Activated naive CD4-positive, alpha-beta T cell treated with anti-CD3 and anti-CD28 coated beads, Interleukin-2, amount 50 U/mL, for 72 hours (primary cell): ENCODE data around the gene KIF1A. TPM values are rescaled to one million over a fixed set of nuclear protein-coding genes. Genes with fewer than 3 reads are reported as not detected.
"Not testable (repeated sequence)": the region's sequence is repeated elsewhere in the genome, so short reads cannot be mapped to it uniquely, and the experiment has no call there.

Experiments
- ATAC-seq, 2 donors: fragments of 150-1000 bp; cut with Tn5 transposase; 2 replicates each; pipeline ENCODE4 v1.10.0; 2021; ENCODE audit warnings: mild to moderate bottlenecking in 2 of 2, moderate library complexity in 2 of 2
- DNase-seq, 2 donors: peaks; one replicate each; pipeline ENCODE4 v3.0.0; 2021 to 2022; ENCODE audit warnings: low spot score in 2 of 2
- H3K27ac Mint-ChIP-seq, 2 donors: one replicate each; pipeline ENCODE4 v1.8.0; 2022; ENCODE audit warnings: mild to moderate bottlenecking in 2 of 2, mixed read lengths in 2 of 2
- H3K36me3 Mint-ChIP-seq, 2 donors: one replicate each; pipeline ENCODE4 v1.8.0; 2022; ENCODE audit warnings: mixed read lengths in 2 of 2
- H3K9me3 Mint-ChIP-seq, 2 donors: one replicate each; pipeline ENCODE4 v1.8.0; 2022; ENCODE audit warnings: mixed read lengths in 2 of 2
- total RNA-seq, 2 donors: library from RNA; stranded (reverse); gene quantifications; one replicate each; pipeline ENCODE4 v1.2.3, GENCODE V29; 2022

The KIF1A gene
- total RNA-seq, 2 donors from 2014 or later = 2.1 to 6.6 TPM

GRCh38 chr2:240850026-240850425 is 30.0 kb upstream of the KIF1A start:
- no peak for DNase-seq
- Mint-ChIP-seq H3K36me3 (peaks cover 0 to 9% of the 10 kb centered on the region in 2 donors), H3K9me3 (peaks cover 4 to 9% of the 10 kb centered on the region in 2 donors), H3K27ac (peak overlapping the region in 1 of 2 donors; percentile 12)
- peak in 1 of 2 donors; percentile 9 for ATAC-seq

GRCh38 chr2:240848900-240849680 is 29.1 kb upstream of the KIF1A start:
- no peak for ATAC-seq
- no peak for DNase-seq
- no peak overlapping the region for H3K27ac Mint-ChIP-seq
- peaks cover 1 to 15% of the 10 kb centered on the region in 2 donors for H3K9me3 Mint-ChIP-seq
- H3K36me3 Mint-ChIP-seq = peaks cover 2 to 3% of the 10 kb centered on the region in 2 donors

- DNase-seq = no peak
- ATAC-seq = no peak
- Mint-ChIP-seq H3K36me3 (peaks cover 0 to 5% of the 10 kb centered on the region in 2 donors), H3K9me3 (peaks cover 0 to 18% of the 10 kb centered on the region in 2 donors), H3K27ac (peak overlapping the region in 1 of 2 donors; percentile 75)
These were observed 27.8 kb upstream of the KIF1A start for GRCh38 chr2:240847817-240848216.

GRCh38 chr2:240846873-240847595 is 27.0 kb upstream of the KIF1A start:
- H3K36me3 Mint-ChIP-seq = peaks cover 0 to 5% of the 10 kb centered on the region in 2 donors
- H3K27ac Mint-ChIP-seq = peak overlapping the region in 1 of 2 donors; percentile 8
- no peak for ATAC-seq
- peaks cover 0 to 18% of the 10 kb centered on the region in 2 donors for H3K9me3 Mint-ChIP-seq
- DNase-seq = no peak

GRCh38 chr2:240846309-240846708 is 26.3 kb upstream of the KIF1A start:
- not testable (repeated sequence) for H3K36me3 Mint-ChIP-seq, H3K27ac Mint-ChIP-seq, DNase-seq, ATAC-seq
- peaks cover 0 to 18% of the 10 kb centered on the region in 2 donors for H3K9me3 Mint-ChIP-seq

GRCh38 chr2:240840435-240841060 is 20.5 kb upstream of the KIF1A start:
- Mint-ChIP-seq H3K27ac (no peak overlapping the region), H3K9me3 (peaks cover 0 to 12% of the 10 kb centered on the region in 2 donors), H3K36me3 (peaks cover 0 to 5% of the 10 kb centered on the region in 2 donors)
- peak; percentile 18 to 62 for ATAC-seq
- DNase-seq = peak in 1 of 2 donors; percentile 31

GRCh38 chr2:240839152-240840143 is 19.4 kb upstream of the KIF1A start:
- Mint-ChIP-seq H3K36me3 (peaks cover 0 to 5% of the 10 kb centered on the region in 2 donors), H3K9me3 (peaks cover 0 to 5% of the 10 kb centered on the region in 2 donors), H3K27ac (no peak overlapping the region)
- ATAC-seq (no peak), DNase-seq (no peak)

GRCh38 chr2:240837621-240838020 is 17.6 kb upstream of the KIF1A start:
- DNase-seq = no peak
- no peaks in the 10 kb centered on the region for H3K9me3 Mint-ChIP-seq
- ATAC-seq = no peak
- H3K36me3 Mint-ChIP-seq = no peaks in the 10 kb centered on the region
- H3K27ac Mint-ChIP-seq = no peak overlapping the region

- H3K9me3 Mint-ChIP-seq = no peaks in the 10 kb centered on the region
- no peak for DNase-seq
- H3K27ac Mint-ChIP-seq = no peak overlapping the region
- ATAC-seq = no peak
- H3K36me3 Mint-ChIP-seq = no peaks in the 10 kb centered on the region
These were observed 16.9 kb upstream of the KIF1A start for GRCh38 chr2:240836781-240837467.

- no peak for ATAC-seq
These were observed 15.5 kb upstream of the KIF1A start for GRCh38 chr2:240835528-240835927.

GRCh38 chr2:240834377-240834975 is 14.5 kb upstream of the KIF1A start:
- H3K9me3 Mint-ChIP-seq = no peaks in the 10 kb centered on the region
- no peak for ATAC-seq
- no peak overlapping the region for H3K27ac Mint-ChIP-seq
- no peak for DNase-seq
- no peaks in the 10 kb centered on the region for H3K36me3 Mint-ChIP-seq

More at GRCh38 chr2:240835528-240835927, 15.5 kb upstream of the KIF1A start:
- Mint-ChIP-seq H3K9me3 (no peaks in the 10 kb centered on the region), H3K27ac (no peak overlapping the region), H3K36me3 (no peaks in the 10 kb centered on the region)
- no peak for DNase-seq

- no peak overlapping the region for H3K27ac Mint-ChIP-seq
- no peaks in the 10 kb centered on the region for H3K36me3 Mint-ChIP-seq
- ATAC-seq = no peak
- no peaks in the 10 kb centered on the region for H3K9me3 Mint-ChIP-seq
- DNase-seq = no peak
These were observed 13.8 kb upstream of the KIF1A start for GRCh38 chr2:240833724-240834285.

GRCh38 chr2:240832921-240833494 is 13.0 kb upstream of the KIF1A start:
- no peak for DNase-seq
- no peak overlapping the region for H3K27ac Mint-ChIP-seq
- no peak for ATAC-seq
- H3K9me3 Mint-ChIP-seq = no peaks in the 10 kb centered on the region
- H3K36me3 Mint-ChIP-seq = no peaks in the 10 kb centered on the region

GRCh38 chr2:240832205-240832727 is 12.2 kb upstream of the KIF1A start:
- ATAC-seq (peak; percentile 85 to 95), DNase-seq (peak; percentile 93 to 98)
- no peak overlapping the region for H3K27ac Mint-ChIP-seq
- H3K9me3 Mint-ChIP-seq = no peaks in the 10 kb centered on the region
- H3K36me3 Mint-ChIP-seq = no peaks in the 10 kb centered on the region
